Kidney epithelial cell (primary cell): ENCODE data around the gene ASPA. TPM values are rescaled to one million over a fixed set of nuclear protein-coding genes. Genes with fewer than 3 reads are reported as not detected.

Experiments used
- DNase-seq: peaks from one replicate; pipeline ENCODE4 v3.0.0-alpha.2; 2010; ENCODE audit warnings: low read depth
- H3K27me3 ChIP-seq: 2 replicates; pipeline ENCODE4 v1.6.0; 2011; ENCODE audit warnings: low read length; ENCODE audit not compliant: control insufficient read depth, insufficient read depth
- H3K36me3 ChIP-seq: 2 replicates; pipeline ENCODE4 v1.5.1; 2011; ENCODE audit warnings: low read length; ENCODE audit not compliant: control insufficient read depth, insufficient read depth
- H3K4me3 ChIP-seq: 2 replicates; pipeline ENCODE4 v1.5.1; 2011; ENCODE audit warnings: low read depth, mild to moderate bottlenecking, control low read depth, low read length
- CTCF ChIP-seq: IDR thresholded peaks from 2 replicates; pipeline ENCODE4 v1.5.1; 2011; ENCODE audit warnings: mild to moderate bottlenecking, moderate library complexity, low read length, control low read depth, inconsistent platforms; ENCODE audit not compliant: insufficient read depth, poor library complexity, severe bottlenecking
- total RNA-seq: library from RNA; depleted of rRNA; stranded (reverse); fragments of >200 nt; gene quantifications from 2 replicates; pipeline ENCODE4 v1.2.3, GENCODE V29; 2015

ASPA gene
- total RNA-seq, 1 donor from 2014 or later = not detected

- DNase-seq = no peak
- H3K36me3 ChIP-seq = no peaks in the 10 kb centered on the region
- no peak overlapping the region for H3K4me3 ChIP-seq
- H3K27me3 ChIP-seq = no peaks in the 10 kb centered on the region
- no peak for TF ChIP-seq CTCF
These were observed 529 bp upstream of the ASPA start for GRCh38 chr17:3475251-3475685.

DNA sequence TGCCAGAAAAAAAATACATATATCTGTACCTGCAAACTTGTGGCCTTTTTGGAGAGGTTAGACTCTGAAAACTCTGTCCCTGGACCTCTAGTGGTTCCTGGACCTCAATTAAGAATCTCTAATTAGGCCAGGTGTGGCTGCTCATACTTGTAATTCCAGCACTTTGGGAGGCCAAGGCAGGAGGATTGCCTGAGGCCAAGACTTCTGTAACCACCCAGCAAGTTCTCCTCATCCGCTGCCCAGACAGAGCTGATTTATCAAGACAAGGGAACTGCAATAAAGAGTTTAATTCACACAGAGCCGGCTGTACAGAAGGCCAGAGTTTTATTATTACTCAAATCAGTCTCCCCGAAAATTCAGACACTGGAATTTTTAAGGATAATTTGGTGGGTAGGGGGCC lies 4.2 kb downstream of the ASPA start:
- H3K4me3 ChIP-seq = no peak overlapping the region
- TF ChIP-seq CTCF = no peak

GRCh38 chr17:3482852-3483251 lies 7.1 kb downstream of the ASPA start:
- no peaks in the 10 kb centered on the region for H3K27me3 ChIP-seq
- H3K36me3 ChIP-seq = no peaks in the 10 kb centered on the region
- no peak for DNase-seq
- H3K4me3 ChIP-seq = no peak overlapping the region
- no peak for TF ChIP-seq CTCF

More for the DNA sequence above, 4.2 kb downstream of the ASPA start:
- H3K27me3 ChIP-seq = no peaks in the 10 kb centered on the region
- DNase-seq = no peak
- no peaks in the 10 kb centered on the region for H3K36me3 ChIP-seq

- H3K4me3 ChIP-seq = no peak overlapping the region
- TF ChIP-seq CTCF = no peak
- no peaks in the 10 kb centered on the region for H3K36me3 ChIP-seq
- no peaks in the 10 kb centered on the region for H3K27me3 ChIP-seq
- no peak for DNase-seq
These were observed 9.8 kb downstream of the ASPA start for GRCh38 chr17:3485481-3486068.

- Histone ChIP-seq H3K36me3 (no peaks in the 10 kb centered on the region), H3K27me3 (no peaks in the 10 kb centered on the region), H3K4me3 (no peak overlapping the region)
- DNase-seq = no peak
- no peak for TF ChIP-seq CTCF
These were observed 21.3 kb downstream of the ASPA start for GRCh38 chr17:3497101-3497500.

GRCh38 chr17:3501344-3501743 lies 25.5 kb downstream of the ASPA start:
- no peaks in the 10 kb centered on the region for H3K36me3 ChIP-seq
- no peaks in the 10 kb centered on the region for H3K27me3 ChIP-seq
- TF ChIP-seq CTCF = no peak
- no peak overlapping the region for H3K4me3 ChIP-seq
- no peak for DNase-seq
